HepG2 (cell line): ENCODE measurements around the gene PLA2G2A. TPM values are rescaled to one million over a fixed set of nuclear protein-coding genes. Genes with fewer than 3 reads are reported as not detected.

ENCODE experiments used
- ATF1 ChIP-seq: IDR thresholded peaks from 2 replicates; pipeline ENCODE4 v1.6.1; 2016; ENCODE audit warnings: mild to moderate bottlenecking, control low read depth
- BRD4 ChIP-seq: sonication (generic); formaldehyde crosslinking; IDR thresholded peaks from 2 replicates; pipeline ENCODE4 v1.4.0; 2020; ENCODE audit warnings: missing genetic modification reagents
- GATAD1 ChIP-seq: IDR thresholded peaks from 2 replicates; pipeline ENCODE4 v1.6.1; 2016; ENCODE audit warnings: missing genetic modification reagents, missing compliant biosample characterization
- GLI4 ChIP-seq: sonication (generic); formaldehyde crosslinking; IDR thresholded peaks from 2 replicates; pipeline ENCODE4 v1.5.1; 2020; ENCODE audit warnings: missing genetic modification reagents, mild to moderate bottlenecking, moderate library complexity, borderline replicate concordance
- MTERF4 ChIP-seq: sonication (generic); formaldehyde crosslinking; IDR thresholded peaks from 2 replicates; pipeline ENCODE4 v1.8.0; 2023; ENCODE audit warnings: mild to moderate bottlenecking, missing genetic modification reagents
- NR2F2 ChIP-seq: IDR thresholded peaks from 2 replicates; pipeline ENCODE4 v1.6.1; 2012; ENCODE audit warnings: low read depth, inconsistent platforms, borderline replicate concordance
- POLR2A ChIP-seq, 2 experiments: IDR thresholded peaks; 2 replicates each; pipeline ENCODE4 v1.6.1; 2011; ENCODE audit warnings: low read depth in 2 of 2, low read length in 2 of 2, mild to moderate bottlenecking in 1 of 2, moderate library complexity in 1 of 2; ENCODE audit not compliant: insufficient read depth in 1 of 2
- PRMT3 ChIP-seq: sonication (generic); formaldehyde crosslinking; IDR thresholded peaks from 2 replicates; pipeline ENCODE4 v1.8.1; 2022; ENCODE audit warnings: low read depth, mild to moderate bottlenecking, moderate library complexity, missing genetic modification reagents, borderline replicate concordance
- RFX5 ChIP-seq: IDR thresholded peaks from 2 replicates; pipeline ENCODE4 v1.6.1; 2011; ENCODE audit warnings: low read depth, low read length, improper control_type of control experiment
- SIX4 ChIP-seq: sonication (generic); formaldehyde crosslinking; IDR thresholded peaks from 2 replicates; pipeline ENCODE4 v1.4.0; 2020; ENCODE audit warnings: missing genetic modification reagents
- SNAI1 ChIP-seq: sonication (generic); formaldehyde crosslinking; IDR thresholded peaks from 2 replicates; pipeline ENCODE4 v1.5.0; 2020; ENCODE audit warnings: mild to moderate bottlenecking, missing genetic modification reagents, borderline replicate concordance
- U2AF2 ChIP-seq: fragments of 200-400 bp; formaldehyde crosslinking; IDR thresholded peaks from 2 replicates; pipeline ENCODE4 v1.6.1; 2017; ENCODE audit warnings: low read depth, mild to moderate bottlenecking, low read length
- YEATS4 ChIP-seq: sonication (generic); formaldehyde crosslinking; IDR thresholded peaks from 2 replicates; pipeline ENCODE4 v1.4.0; 2020; ENCODE audit warnings: missing genetic modification reagents, borderline replicate concordance
- ZMAT3 ChIP-seq: sonication (generic); formaldehyde crosslinking; conservative IDR thresholded peaks from 2 replicates; pipeline ENCODE4 v1.7.0; 2021; ENCODE audit warnings: missing genetic modification reagents
- ZNF263 ChIP-seq: sonication (generic); formaldehyde crosslinking; IDR thresholded peaks from 2 replicates; pipeline ENCODE4 v1.4.0; 2020; ENCODE audit warnings: missing genetic modification reagents
- ZNF639 ChIP-seq: conservative IDR thresholded peaks from 2 replicates; pipeline ENCODE4 v1.6.1; 2018; ENCODE audit warnings: missing genetic modification reagents
- ZNF644 ChIP-seq: IDR thresholded peaks from 2 replicates; pipeline ENCODE4 v1.6.1; 2016; ENCODE audit warnings: low read depth
- ZNF713 ChIP-seq: sonication (generic); formaldehyde crosslinking; IDR thresholded peaks from 2 replicates; pipeline ENCODE4 v1.4.0; 2020; ENCODE audit warnings: mild to moderate bottlenecking, missing genetic modification reagents
- ZNF879 ChIP-seq: sonication (generic); formaldehyde crosslinking; IDR thresholded peaks from 2 replicates; pipeline ENCODE4 v1.8.1; 2023; ENCODE audit warnings: missing genetic modification reagents
- ZNF891 ChIP-seq: sonication (generic); formaldehyde crosslinking; IDR thresholded peaks from 2 replicates; pipeline ENCODE4 v1.5.0; 2020; ENCODE audit warnings: mild to moderate bottlenecking, missing genetic modification reagents
- ZSCAN31 ChIP-seq: sonication (generic); formaldehyde crosslinking; IDR thresholded peaks from 2 replicates; pipeline ENCODE4 v1.5.0; 2020; ENCODE audit warnings: low read depth, mild to moderate bottlenecking, missing genetic modification reagents
- ZSCAN9 ChIP-seq: IDR thresholded peaks from 2 replicates; pipeline ENCODE4 v1.6.1; 2016; ENCODE audit warnings: borderline replicate concordance
- polyA plus RNA-seq, 8 experiments: library from polyadenylated mRNA; depleted of rRNA in 3 of 8; stranded (reverse) in 7 of 8; unstranded in 1 of 8; fragments of >200 nt; fragmentation: Illumina TruSeq in 4 of 8; extraction: Trizol in 4 of 8; gene quantifications; 2 replicates each; pipeline versions ENCODE4 v1.2.1 to v1.2.3, GENCODE V29; 2011 to 2016; ENCODE audit warnings: low read depth in 4 of 8, missing spikeins in 1 of 8, mixed read lengths in 1 of 8; ENCODE audit not compliant: insufficient read depth in 1 of 8
- total RNA-seq, 5 experiments: library from RNA; depleted of rRNA; stranded (reverse); fragments of >200 nt; fragmentation: Illumina TruSeq; extraction: Trizol; gene quantifications; 2 replicates each; pipeline ENCODE4 v1.2.3, GENCODE V29; 2016; ENCODE audit warnings: low read depth in 1 of 5
- TF ChIP-seq, protein P1 (sequence below): sonication (generic); formaldehyde crosslinking; IDR thresholded peaks from 2 replicates; pipeline ENCODE4 v1.4.0; 2020; ENCODE audit warnings: low read depth, mild to moderate bottlenecking, missing genetic modification reagents
- TF ChIP-seq, protein P2 (sequence below), 2 experiments: sonication (generic) in 1 of 2; formaldehyde crosslinking in 1 of 2; IDR thresholded peaks; 2 replicates each; pipeline versions ENCODE4 v1.5.1 to v1.6.1; 2011 to 2020; ENCODE audit warnings: borderline replicate concordance in 1 of 2, low read depth in 1 of 2, low read length in 1 of 2, mild to moderate bottlenecking in 1 of 2, missing genetic modification reagents in 1 of 2, moderate library complexity in 1 of 2
- TF ChIP-seq, protein P3 (sequence below): sonication (generic); formaldehyde crosslinking; IDR thresholded peaks from 2 replicates; pipeline ENCODE4 v1.8.0; 2022; ENCODE audit warnings: mild to moderate bottlenecking, missing genetic modification reagents; ENCODE audit not compliant: insufficient replicate concordance

The PLA2G2A gene
- total and polyA plus RNA-seq, 2 of the 13 experiments (the other 11 are each of a cell fraction or from before 2014, with no cell fraction given) = 0.35 to 30.3 TPM

- TF ChIP-seq ZNF639 (CRISPR knock-in tag) (no peak), NR2F2 (peak; percentile 80; the same call in 1 of the 2 replicates), ZNF891 (CRISPR knock-in tag) (no peak), BRD4 (CRISPR knock-in tag) (no peak), ZSCAN9 (CRISPR knock-in tag) (peak; percentile 86), PRMT3 (no peak), ZSCAN31 (no peak), ATF1 (CRISPR knock-in tag) (no peak), SNAI1 (no peak), ZNF644 (CRISPR knock-in tag) (peak; percentile 79), ZNF263 (CRISPR knock-in tag) (no peak), YEATS4 (CRISPR knock-in tag) (no peak), ZNF713 (CRISPR knock-in tag) (no peak), SIX4 (CRISPR knock-in tag) (peak; percentile 84; the same call in 1 of the 2 replicates), ZMAT3 (CRISPR knock-in tag) (no peak), U2AF2 (no peak), RFX5 (no peak; the same call in 1 of the 2 replicates), ZNF879 (CRISPR knock-in tag) (no peak), GLI4 (CRISPR knock-in tag) (no peak), POLR2A (IDR thresholded peaks at IDR 0.05; ENCODE audit: insufficient read depth in 1 of 2, low read depth in 2 of 2, low read length in 2 of 2) (no peak), GATAD1 (CRISPR knock-in tag) (peak; percentile 59), MTERF4 (CRISPR knock-in tag) (no peak)
- TF ChIP-seq, protein P1, sequence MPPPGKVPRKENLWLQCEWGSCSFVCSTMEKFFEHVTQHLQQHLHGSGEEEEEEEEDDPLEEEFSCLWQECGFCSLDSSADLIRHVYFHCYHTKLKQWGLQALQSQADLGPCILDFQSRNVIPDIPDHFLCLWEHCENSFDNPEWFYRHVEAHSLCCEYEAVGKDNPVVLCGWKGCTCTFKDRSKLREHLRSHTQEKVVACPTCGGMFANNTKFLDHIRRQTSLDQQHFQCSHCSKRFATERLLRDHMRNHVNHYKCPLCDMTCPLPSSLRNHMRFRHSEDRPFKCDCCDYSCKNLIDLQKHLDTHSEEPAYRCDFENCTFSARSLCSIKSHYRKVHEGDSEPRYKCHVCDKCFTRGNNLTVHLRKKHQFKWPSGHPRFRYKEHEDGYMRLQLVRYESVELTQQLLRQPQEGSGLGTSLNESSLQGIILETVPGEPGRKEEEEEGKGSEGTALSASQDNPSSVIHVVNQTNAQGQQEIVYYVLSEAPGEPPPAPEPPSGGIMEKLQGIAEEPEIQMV (CRISPR knock-in tag) = no peak
- TF ChIP-seq, protein P2, sequence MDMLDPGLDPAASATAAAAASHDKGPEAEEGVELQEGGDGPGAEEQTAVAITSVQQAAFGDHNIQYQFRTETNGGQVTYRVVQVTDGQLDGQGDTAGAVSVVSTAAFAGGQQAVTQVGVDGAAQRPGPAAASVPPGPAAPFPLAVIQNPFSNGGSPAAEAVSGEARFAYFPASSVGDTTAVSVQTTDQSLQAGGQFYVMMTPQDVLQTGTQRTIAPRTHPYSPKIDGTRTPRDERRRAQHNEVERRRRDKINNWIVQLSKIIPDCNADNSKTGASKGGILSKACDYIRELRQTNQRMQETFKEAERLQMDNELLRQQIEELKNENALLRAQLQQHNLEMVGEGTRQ (IDR thresholded peaks at IDR 0.05; ENCODE audit: low read depth, low read length) = no peak
- TF ChIP-seq, protein P2 (CRISPR knock-in tag; IDR thresholded peaks at IDR 0.05; ENCODE audit: borderline replicate concordance) = no peak
- TF ChIP-seq, protein P3, sequence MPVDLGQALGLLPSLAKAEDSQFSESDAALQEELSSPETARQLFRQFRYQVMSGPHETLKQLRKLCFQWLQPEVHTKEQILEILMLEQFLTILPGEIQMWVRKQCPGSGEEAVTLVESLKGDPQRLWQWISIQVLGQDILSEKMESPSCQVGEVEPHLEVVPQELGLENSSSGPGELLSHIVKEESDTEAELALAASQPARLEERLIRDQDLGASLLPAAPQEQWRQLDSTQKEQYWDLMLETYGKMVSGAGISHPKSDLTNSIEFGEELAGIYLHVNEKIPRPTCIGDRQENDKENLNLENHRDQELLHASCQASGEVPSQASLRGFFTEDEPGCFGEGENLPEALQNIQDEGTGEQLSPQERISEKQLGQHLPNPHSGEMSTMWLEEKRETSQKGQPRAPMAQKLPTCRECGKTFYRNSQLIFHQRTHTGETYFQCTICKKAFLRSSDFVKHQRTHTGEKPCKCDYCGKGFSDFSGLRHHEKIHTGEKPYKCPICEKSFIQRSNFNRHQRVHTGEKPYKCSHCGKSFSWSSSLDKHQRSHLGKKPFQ (CRISPR knock-in tag) = no peak
Measured at GRCh38 chr1:19987719-19988118, 8.3 kb upstream of the PLA2G2A start (continued).
